K562 (cell line): ENCODE results near the gene RNU1-4. TPM values are rescaled to one million over a fixed set of nuclear protein-coding genes. Genes with fewer than 3 reads are reported as not detected.

Experiments
- CEBPG ChIP-seq, 3 experiments: fragments of 200-800 bp in 1 of 3; sonication (Bioruptor generic) in 1 of 3; sonication (generic) in 1 of 3; formaldehyde crosslinking in 1 of 3; IDR thresholded peaks in 2 of 3; conservative IDR thresholded peaks in 1 of 3; 2 replicates each; pipeline versions ENCODE4 v1.6.1 to v1.8.0; 2016 to 2022; ENCODE audit warnings: missing compliant biosample characterization in 2 of 3, missing genetic modification characterization in 2 of 3, mild to moderate bottlenecking in 1 of 3, missing genetic modification reagents in 1 of 3
- CTCF ChIP-seq, 3 experiments: IDR thresholded peaks in 2 of 3; conservative IDR thresholded peaks in 1 of 3; 2 replicates each; pipeline ENCODE4 v1.5.1; 2011 to 2012; ENCODE audit warnings: low read length in 3 of 3, mild to moderate bottlenecking in 3 of 3, control low read depth in 2 of 3, improper control_type of control experiment in 1 of 3, inconsistent platforms in 1 of 3, low read depth in 1 of 3, mixed read lengths in 1 of 3, moderate library complexity in 1 of 3; ENCODE audit not compliant: insufficient read depth in 2 of 3
- GTF2E2 ChIP-seq: fragments of 200-800 bp; sonication (Bioruptor generic); IDR thresholded peaks from 2 replicates; pipeline ENCODE4 v1.6.1; 2016; ENCODE audit warnings: missing genetic modification characterization, missing compliant biosample characterization
- HNRNPLL ChIP-seq: fragments of 200-400 bp; formaldehyde crosslinking; IDR thresholded peaks from 2 replicates; pipeline ENCODE4 v1.6.1; 2017; ENCODE audit warnings: low read length, low read depth, mild to moderate bottlenecking; ENCODE audit not compliant: poor library complexity, severe bottlenecking
- JUND ChIP-seq, 2 experiments: IDR thresholded peaks; 2 replicates in 1 of 2; 3 replicates in 1 of 2; pipeline ENCODE4 v1.6.1; 2011; ENCODE audit warnings: borderline replicate concordance in 2 of 2, low read depth in 2 of 2, low read length in 2 of 2, improper control_type of control experiment in 1 of 2, missing biosample characterization in 1 of 2, missing genetic modification characterization in 1 of 2, missing genetic modification reagents in 1 of 2
- NCOA1 ChIP-seq: fragments of 450-650 bp; IDR thresholded peaks from 2 replicates; pipeline ENCODE4 v1.6.1; 2016; ENCODE audit warnings: low read depth
- XRCC5 ChIP-seq: fragments of 200-400 bp; formaldehyde crosslinking; IDR thresholded peaks from 2 replicates; pipeline ENCODE4 v1.6.1; 2017; ENCODE audit warnings: low read depth, mild to moderate bottlenecking, low read length
- ZBTB33 ChIP-seq: sonication (generic); formaldehyde crosslinking; IDR thresholded peaks from 2 replicates; pipeline ENCODE4 v1.8.1; 2023; ENCODE audit warnings: mild to moderate bottlenecking, missing genetic modification reagents
- ZNF121 ChIP-seq: sonication (generic); formaldehyde crosslinking; conservative IDR thresholded peaks from 2 replicates; pipeline ENCODE4 v1.8.0; 2022; ENCODE audit warnings: missing genetic modification reagents
- ZNF324 ChIP-seq: fragments of 250-450 bp; sonication (Bioruptor Pico); IDR thresholded peaks from 2 replicates; pipeline ENCODE4 v1.4.0; 2020; ENCODE audit warnings: mild to moderate bottlenecking
- polyA plus RNA-seq, 8 experiments: library from polyadenylated mRNA; depleted of rRNA in 4 of 8; stranded (reverse) in 5 of 8; unstranded in 3 of 8; fragments of >200 nt; fragmentation: Nextera tagmentation in 2 of 8; fragmentation: Illumina TruSeq in 1 of 8; extraction: Ambion mirVana in 2 of 8; extraction: Trizol in 1 of 8; gene quantifications; 2 replicates each; pipeline versions ENCODE4 v1.2.1 to v1.2.3, GENCODE V29; 2011 to 2014; ENCODE audit warnings: inconsistent platforms in 1 of 8, missing spikeins in 1 of 8
- total RNA-seq, 7 experiments: library from RNA; depleted of rRNA in 6 of 7; stranded (reverse); fragments of >200 nt in 6 of 7; fragmentation: Illumina TruSeq in 2 of 7; extraction: Trizol in 2 of 7; gene quantifications; 2 replicates each; pipeline versions ENCODE4 v1.2.1 to v1.2.3, GENCODE V29; 2011 to 2021; ENCODE audit warnings: low replicate concordance in 1 of 7

Gene RNU1-4
- total and polyA plus RNA-seq, 9 of the 15 experiments (the other 6 are each of a cell fraction or from before 2014, with no cell fraction given): under 0.01 to 32,823 (median 2,538) TPM; not detected in 4

GRCh38 chr1:16718908-16719533 is 21.3 kb upstream of the RNU1-4 start (continued):
- no peak for TF ChIP-seq CEBPG (CRISPR knock-in tag; IDR thresholded peaks at IDR 0.05)
- no peak for TF ChIP-seq CEBPG (tag; conservative IDR thresholded peaks at IDR 0.05 in 1 of 2, IDR thresholded peaks at IDR 0.05 in 1 of 2)
- TF ChIP-seq NCOA1: no peak
- no peak for TF ChIP-seq HNRNPLL
- no peak for TF ChIP-seq ZBTB33
- no peak for TF ChIP-seq GTF2E2
- TF ChIP-seq CTCF (IDR thresholded peaks at IDR 0.05 in 2 of 3, conservative IDR thresholded peaks at IDR 0.05 in 1 of 3; ENCODE audit: insufficient read depth in 2 of 3, low read depth in 1 of 3, low read length in 3 of 3): 0 out of 6 replicates have a peak, but pooled peaks of 1 of the 3 experiments have one; percentile 2
- TF ChIP-seq XRCC5: no peak
- TF ChIP-seq ZNF324 (CRISPR knock-in tag): no peak
- TF ChIP-seq ZNF121 (CRISPR knock-in tag): no peak
- TF ChIP-seq JUND (IDR thresholded peaks at IDR 0.05; ENCODE audit: borderline replicate concordance, low read depth, low read length): no peak
- TF ChIP-seq JUND (tag; IDR thresholded peaks at IDR 0.05; ENCODE audit: borderline replicate concordance, low read depth, low read length): no peak
